Measurements from ENCODE around the gene DDX23.

- no peak for TF ChIP-seq POLR2AphosphoS5 (IDR thresholded peaks at IDR 0.05; ENCODE audit: borderline replicate concordance, low read depth, low read length)
- no peak for TF ChIP-seq EZH2 (IDR thresholded peaks at IDR 0.05)
These were observed 2.5 kb upstream of the DDX23 start for GRCh38 chr12:48854488-48854887.
